ENCODE measurements around the gene CCDC197.

DNA sequence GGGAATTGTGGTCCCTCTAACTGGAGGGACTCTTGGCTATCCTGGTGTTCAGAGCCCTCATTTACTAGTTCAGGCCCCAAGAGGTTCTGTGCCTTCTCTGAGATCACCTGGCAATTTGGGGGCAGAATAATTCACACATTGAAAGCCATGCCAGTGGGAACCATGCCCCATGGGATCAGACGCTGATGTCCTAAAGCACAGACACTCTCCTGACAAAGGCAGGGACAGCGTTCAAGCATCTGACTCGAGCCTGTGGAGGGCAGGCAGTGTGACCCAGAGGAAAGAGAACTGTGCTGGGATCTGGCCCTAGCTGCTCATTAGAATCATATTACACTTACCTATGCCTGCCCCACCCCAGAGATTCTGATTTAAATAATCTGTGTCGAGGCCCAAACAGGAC is 18.4 kb upstream of the CCDC197 start:
- TF ChIP-seq POLR2A (IDR thresholded peaks at IDR 0.05) (no peak), CTCF (IDR thresholded peaks at IDR 0.05) (no peak)

Data from uterus (tissue), 2 donors.